Nephron progenitor cell (in vitro differentiated cells): ENCODE measurements around the gene BEX4.
"Not testable (repeated sequence)": the region's sequence is repeated elsewhere in the genome, so short reads cannot be mapped to it uniquely, and the experiment has no call there.

ENCODE experiments used
- DNase-seq: peaks from one replicate; pipeline ENCODE4 v3.0.0; 2021
- H3K27ac Mint-ChIP-seq: 2 replicates; pipeline ENCODE4 v1.8.0; 2021; ENCODE audit warnings: mild to moderate bottlenecking, moderate library complexity, mixed read lengths
- H3K27me3 Mint-ChIP-seq: 2 replicates; pipeline ENCODE4 v1.8.0; 2021; ENCODE audit warnings: mild to moderate bottlenecking, low read depth, mixed read lengths; ENCODE audit not compliant: poor library complexity
- H3K36me3 Mint-ChIP-seq: 2 replicates; pipeline ENCODE4 v1.8.0; 2021; ENCODE audit warnings: low read depth, mixed read lengths
- H3K4me1 Mint-ChIP-seq: 2 replicates; pipeline ENCODE4 v1.8.0; 2021; ENCODE audit warnings: mixed read lengths
- H3K4me3 Mint-ChIP-seq: 2 replicates; pipeline ENCODE4 v1.8.0; 2021; ENCODE audit warnings: mild to moderate bottlenecking, moderate library complexity, mixed read lengths
- H3K9me3 Mint-ChIP-seq: 2 replicates; pipeline ENCODE4 v1.8.0; 2021; ENCODE audit warnings: mild to moderate bottlenecking, moderate library complexity, mixed read lengths
- CTCF ChIP-seq: fragments of 200-600 bp; sonication (generic); IDR thresholded peaks from 2 replicates; pipeline ENCODE4 v1.5.0; 2021; ENCODE audit warnings: antibody characterized with exemption

The BEX4 gene

GRCh38 chrX:103234869-103235268, 20.0 kb downstream of the BEX4 start:
- Mint-ChIP-seq H3K27me3 (no peaks in the 10 kb centered on the region), H3K4me1 (no peaks in the 10 kb centered on the region), H3K27ac (no peak overlapping the region), H3K36me3 (no peaks in the 10 kb centered on the region), H3K4me3 (no peak overlapping the region), H3K9me3 (peaks cover 7% of the 10 kb centered on the region)
- TF ChIP-seq CTCF = no peak
- no peak for DNase-seq

- H3K27ac Mint-ChIP-seq, H3K36me3 Mint-ChIP-seq, H3K4me1 Mint-ChIP-seq, H3K4me3 Mint-ChIP-seq, H3K9me3 Mint-ChIP-seq, H3K27me3 Mint-ChIP-seq, DNase-seq: not testable (repeated sequence)
Observed at GRCh38 chrX:103235608-103236007, 20.7 kb downstream of the BEX4 start.

GRCh38 chrX:103236296-103236695, 21.4 kb downstream of the BEX4 start:
- no peak overlapping the region for H3K27ac Mint-ChIP-seq

GRCh38 chrX:103240155-103240554, 25.2 kb downstream of the BEX4 start:
- no peaks in the 10 kb centered on the region for H3K4me1 Mint-ChIP-seq

More at GRCh38 chrX:103236296-103236695, 21.4 kb downstream of the BEX4 start:
- TF ChIP-seq CTCF = no peak
- no peak for DNase-seq
- Mint-ChIP-seq H3K27me3 (no peaks in the 10 kb centered on the region), H3K9me3 (peaks cover 7% of the 10 kb centered on the region), H3K36me3 (no peaks in the 10 kb centered on the region), H3K4me3 (no peak overlapping the region), H3K4me1 (no peaks in the 10 kb centered on the region)

GRCh38 chrX:103248553-103248952, 33.6 kb downstream of the BEX4 start:
- Mint-ChIP-seq H3K4me3 (no peak overlapping the region), H3K27ac (no peak overlapping the region), H3K4me1 (peaks cover 26% of the 10 kb centered on the region), H3K27me3 (no peaks in the 10 kb centered on the region), H3K36me3 (peaks cover 11% of the 10 kb centered on the region), H3K9me3 (peaks cover 7% of the 10 kb centered on the region)
- DNase-seq = no peak
- TF ChIP-seq CTCF = no peak

More at GRCh38 chrX:103240155-103240554, 25.2 kb downstream of the BEX4 start:
- no peak overlapping the region for H3K4me3 Mint-ChIP-seq
- no peak for TF ChIP-seq CTCF
- peaks cover 11% of the 10 kb centered on the region for H3K9me3 Mint-ChIP-seq
- no peaks in the 10 kb centered on the region for H3K36me3 Mint-ChIP-seq
- peaks cover 8% of the 10 kb centered on the region for H3K27me3 Mint-ChIP-seq
- H3K27ac Mint-ChIP-seq = no peak overlapping the region
- DNase-seq = no peak

- no peak for TF ChIP-seq CTCF
- Mint-ChIP-seq H3K27ac (no peak overlapping the region), H3K36me3 (peaks cover 18% of the 10 kb centered on the region), H3K4me1 (peaks cover 38% of the 10 kb centered on the region), H3K27me3 (no peaks in the 10 kb centered on the region), H3K9me3 (peaks cover 13% of the 10 kb centered on the region), H3K4me3 (no peak overlapping the region)
- DNase-seq = no peak
Observed at GRCh38 chrX:103249805-103250204, 34.9 kb downstream of the BEX4 start.
